Stimulated activated naive CD4-positive, alpha-beta T cell (primary cell): ENCODE measurements around the gene MKI67.
"Not testable (repeated sequence)": the region's sequence is repeated elsewhere in the genome, so short reads cannot be mapped to it uniquely, and the experiment has no call there.

Source experiments
- DNase-seq, 6 experiments: peaks; one replicate each; lab custom pipeline; 2025; lab: John Stamatoyannopoulos, UW

Gene MKI67

DNA sequence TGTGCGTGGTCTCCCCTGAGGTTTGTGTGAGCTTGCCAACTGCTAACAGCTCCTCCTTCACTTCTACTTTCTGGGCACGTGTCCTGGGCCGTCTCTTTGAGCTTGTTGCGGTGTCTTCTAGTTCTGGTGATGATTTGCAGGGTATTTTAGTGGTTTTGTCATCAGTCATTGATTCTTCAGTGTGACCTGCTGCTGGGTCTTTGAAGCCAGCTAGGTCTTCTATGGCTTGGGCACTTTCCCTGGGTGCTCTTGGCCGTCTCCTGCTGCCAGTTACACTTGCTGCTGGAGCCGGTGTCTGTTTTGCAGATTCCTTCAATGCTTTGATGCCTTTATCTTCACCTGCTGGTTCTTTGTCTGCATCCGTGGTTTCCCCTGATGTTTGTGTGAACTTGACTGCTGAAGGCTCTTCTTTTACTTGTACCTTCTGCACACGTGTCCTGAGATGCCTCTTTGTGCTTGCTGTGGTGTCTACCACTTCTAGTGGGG, 23.0 kb downstream of the MKI67 start:
- peak in 4 of 6 experiments; percentile 25 to 66 (median 60) for DNase-seq

DNA sequence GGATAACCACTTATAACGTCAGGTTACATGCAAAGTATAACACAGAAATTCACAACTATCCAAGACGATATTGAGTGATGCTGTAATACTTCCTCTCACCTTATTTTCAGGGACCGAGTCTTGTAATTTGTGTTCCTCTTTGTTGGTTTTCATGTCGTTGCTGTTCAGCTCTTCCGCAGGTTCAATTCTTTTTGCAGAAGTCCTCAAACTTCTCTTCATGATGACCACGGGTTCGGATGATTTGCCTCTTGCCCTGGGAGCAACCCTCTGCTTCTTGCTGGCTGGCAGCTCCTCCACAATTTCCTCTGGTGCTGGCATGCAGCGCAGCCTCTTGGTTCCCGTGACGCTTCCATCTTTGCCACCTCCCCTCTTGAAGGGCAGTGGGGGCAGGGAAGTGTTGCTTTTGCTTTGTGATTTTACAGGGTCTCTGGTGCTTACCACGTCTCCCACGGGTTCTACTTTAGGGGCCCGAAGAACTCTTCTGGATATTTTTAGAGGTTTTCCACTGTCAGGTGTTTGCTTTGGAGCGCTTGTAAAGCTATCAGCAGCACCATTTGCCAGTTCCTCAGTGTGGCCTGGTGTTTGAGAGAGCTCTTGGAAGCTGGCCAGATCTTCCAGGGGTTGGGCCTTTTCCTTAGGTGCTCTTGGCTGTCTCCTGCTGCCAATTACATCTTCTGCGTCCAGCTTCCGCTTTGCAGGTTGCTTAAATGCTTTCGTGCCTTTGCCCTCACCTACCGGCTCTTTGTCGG, 23.6 kb downstream of the MKI67 start:
- DNase-seq = no peak

DNA sequence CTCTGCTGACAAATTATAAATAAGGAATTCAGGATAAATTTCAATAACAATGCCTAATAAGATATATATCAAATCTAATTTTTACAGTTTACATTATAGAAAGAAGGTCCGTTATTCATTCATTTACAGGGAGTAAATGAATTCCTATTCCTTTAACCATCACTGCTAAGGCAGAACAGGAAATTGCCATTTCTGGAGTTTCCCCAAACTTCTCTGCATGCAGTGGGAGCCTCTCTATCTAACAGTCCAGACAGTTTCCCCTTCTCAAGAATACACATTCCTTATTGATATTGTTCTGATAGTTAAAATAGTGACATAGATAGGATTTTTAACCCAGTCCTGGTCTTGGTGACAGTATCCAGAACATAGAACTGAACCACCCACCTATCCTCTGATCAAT, 24.3 kb downstream of the MKI67 start:
- DNase-seq = no peak

DNA sequence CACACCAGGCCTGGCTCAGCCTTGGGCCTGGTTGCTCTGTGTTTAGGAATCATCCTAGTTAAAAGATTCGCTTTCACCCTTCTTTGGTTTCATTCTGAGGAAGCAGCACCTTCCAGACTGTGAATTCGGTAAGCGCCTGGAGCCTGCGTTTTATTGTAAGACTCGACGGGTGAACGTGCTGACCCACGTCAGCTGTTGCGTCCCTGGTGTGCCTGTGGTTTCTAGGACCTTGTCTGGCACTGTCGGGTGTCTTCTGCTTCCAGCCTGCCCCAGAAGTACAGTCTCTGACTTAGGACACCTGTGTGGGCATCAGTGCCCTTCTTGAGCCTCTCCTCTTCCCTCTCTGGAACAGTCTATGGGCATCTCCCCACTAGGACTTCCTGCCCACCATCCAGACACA, 26.3 kb downstream of the MKI67 start:
- DNase-seq = no peak

DNA sequence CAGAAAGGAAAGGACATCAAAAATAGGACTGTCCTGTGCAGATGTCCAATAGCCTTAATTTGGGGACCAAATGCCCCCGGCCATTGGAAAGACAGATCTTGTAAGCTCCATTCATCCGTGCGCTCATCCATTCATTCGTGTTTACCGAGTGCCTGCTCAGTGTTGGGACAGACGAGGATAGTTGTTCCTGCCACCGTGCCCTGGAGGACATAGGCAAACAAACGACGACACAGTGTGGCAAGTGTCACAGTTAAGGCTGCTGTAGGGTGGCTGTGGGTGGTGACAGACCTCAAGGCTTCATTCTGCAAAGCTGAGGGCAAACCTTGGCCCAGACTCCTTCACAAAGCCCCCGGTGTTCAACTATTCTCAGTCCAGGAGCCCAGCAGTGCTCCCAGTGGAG, 27.6 kb downstream of the MKI67 start:
- DNase-seq = no peak

DNA sequence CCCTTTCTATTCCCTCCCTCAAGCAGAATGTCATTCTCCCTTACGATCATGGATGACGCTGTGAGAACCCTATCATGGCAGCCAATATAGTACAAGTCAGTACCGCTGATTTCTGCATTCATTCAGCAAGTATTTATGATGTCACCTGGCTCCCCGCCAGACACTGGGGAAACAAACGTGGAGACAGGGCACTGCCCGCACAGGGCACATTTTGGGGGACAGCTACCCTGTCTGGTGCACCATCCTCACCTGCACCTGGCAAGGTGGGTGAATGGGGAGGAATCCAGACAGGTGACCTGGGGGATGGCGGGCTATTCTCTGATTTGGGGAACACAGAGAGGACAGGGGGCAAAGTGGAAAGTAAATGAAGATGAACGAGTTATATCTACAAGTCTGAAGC, 28.4 kb downstream of the MKI67 start:
- no peak for DNase-seq

DNA sequence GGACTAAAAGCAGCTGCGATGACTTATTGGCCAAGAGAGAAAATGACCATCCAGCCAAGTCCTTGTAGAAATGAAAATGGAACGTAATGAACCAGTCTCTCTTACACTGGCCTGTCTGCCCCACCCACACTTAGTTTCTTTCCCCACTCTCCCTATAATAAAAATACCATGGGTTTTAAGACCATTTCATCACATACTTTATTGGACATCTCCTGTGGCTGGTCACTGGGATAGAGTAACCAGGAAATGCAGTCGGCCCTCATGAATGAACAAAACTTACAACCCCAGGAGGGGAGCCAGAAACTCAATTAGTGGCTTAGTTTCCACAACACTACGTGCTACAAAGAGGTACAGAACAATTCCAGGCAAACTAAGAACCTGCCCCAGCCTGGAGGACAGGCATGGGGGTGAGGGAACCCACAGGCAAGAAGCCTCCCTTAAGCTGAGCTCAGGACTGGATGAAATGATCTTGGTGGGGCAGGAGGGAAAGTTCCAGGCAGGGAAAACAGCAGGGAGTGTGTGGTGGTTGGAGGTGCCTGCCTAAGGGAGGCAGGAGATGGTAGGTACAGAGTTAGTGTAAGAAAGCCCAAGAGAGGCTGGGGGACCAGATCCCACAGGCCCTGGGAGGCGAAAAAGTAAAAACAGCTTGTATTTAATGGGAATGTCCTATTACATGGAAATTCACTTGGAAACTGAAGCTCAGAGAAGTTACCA, 29.6 kb downstream of the MKI67 start:
- DNase-seq = no peak

DNA sequence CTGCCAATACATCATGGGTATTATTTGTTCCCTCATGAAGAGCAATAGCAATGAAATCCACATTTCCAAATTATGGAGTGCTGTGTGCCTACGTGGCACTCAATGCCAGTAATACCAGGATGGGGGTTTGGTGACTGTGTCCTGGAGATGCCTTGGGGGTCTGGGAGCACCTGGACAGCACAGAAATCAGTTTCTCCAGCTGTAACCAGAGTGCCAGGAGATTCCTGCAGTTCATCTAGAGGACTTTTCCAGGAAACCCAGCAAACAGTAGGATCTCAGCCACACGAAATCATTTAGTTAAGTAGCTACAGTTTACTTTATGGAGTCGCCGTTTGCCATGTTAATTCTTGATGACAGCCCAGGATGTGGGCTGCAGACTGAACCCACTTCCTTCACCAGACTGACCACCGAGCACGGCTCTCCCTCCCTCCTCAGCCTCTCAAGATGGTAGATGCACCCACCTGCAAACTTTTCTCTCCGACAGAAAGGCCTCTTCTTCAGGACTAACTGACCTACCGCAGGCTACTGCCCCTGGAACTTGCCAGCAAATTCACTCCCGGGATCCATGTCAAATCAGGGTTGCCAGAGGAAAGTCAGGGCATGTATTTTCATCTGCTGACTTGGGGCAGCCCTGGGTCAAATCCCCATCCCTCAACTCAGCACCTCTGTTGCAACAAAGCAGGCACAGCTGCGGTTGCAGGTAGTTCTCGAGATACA, 30.3 kb downstream of the MKI67 start:
- DNase-seq = no peak

DNA sequence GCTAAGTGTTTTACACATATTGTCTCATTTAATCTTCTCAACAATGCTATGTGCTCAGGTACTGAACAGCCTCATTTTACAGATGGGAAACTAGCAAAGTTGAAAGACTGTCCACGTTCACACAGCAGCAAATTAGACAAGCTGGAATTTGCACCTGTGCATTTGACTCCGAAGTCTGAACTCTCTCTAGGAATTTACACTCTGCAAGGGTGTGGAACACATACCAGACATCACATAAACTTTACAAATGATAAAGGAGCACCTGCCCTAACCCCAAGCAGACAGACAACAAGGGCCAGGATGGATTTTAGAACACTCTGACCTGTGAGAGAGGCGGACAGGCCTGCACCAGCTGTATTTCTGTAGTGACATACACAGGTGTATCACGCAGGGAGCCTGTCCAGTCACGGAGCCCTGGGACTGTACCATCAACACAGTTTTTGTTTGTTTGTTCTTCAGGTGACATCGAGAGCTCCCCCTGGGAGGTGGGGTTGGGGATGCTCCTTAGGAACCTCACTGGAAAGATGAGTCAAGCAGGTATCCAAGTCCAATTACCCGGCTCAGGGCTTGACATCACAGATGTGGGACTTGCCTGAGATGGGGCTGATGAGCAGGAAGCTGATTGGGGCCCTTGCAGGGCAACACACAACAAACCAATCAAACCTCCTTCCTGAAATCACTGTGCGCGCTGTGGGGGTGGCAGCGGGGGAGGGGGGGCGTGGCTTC, 31.0 kb downstream of the MKI67 start:
- DNase-seq = peak in 2 of 6 experiments; percentile 6 to 45

DNA sequence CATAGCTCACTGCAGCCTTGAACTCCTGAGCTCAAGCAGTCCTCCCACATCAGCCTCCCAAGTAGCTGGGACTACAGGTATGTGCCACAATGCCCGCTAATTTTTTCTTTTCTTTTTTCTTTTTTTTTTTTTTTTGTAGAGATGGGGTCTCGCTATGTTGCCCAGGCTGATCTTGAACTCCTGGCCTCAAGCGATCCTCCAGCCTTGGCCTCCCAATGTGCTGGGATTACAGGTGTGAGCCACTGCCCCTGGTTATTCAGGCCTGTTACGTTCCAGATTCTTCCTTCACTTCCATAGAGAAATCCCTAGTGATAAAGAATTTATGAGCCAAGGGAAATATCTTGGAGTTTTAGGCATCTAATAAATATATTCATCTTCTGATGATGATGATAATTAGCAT, 31.6 kb downstream of the MKI67 start:
- DNase-seq = not testable (repeated sequence)

DNA sequence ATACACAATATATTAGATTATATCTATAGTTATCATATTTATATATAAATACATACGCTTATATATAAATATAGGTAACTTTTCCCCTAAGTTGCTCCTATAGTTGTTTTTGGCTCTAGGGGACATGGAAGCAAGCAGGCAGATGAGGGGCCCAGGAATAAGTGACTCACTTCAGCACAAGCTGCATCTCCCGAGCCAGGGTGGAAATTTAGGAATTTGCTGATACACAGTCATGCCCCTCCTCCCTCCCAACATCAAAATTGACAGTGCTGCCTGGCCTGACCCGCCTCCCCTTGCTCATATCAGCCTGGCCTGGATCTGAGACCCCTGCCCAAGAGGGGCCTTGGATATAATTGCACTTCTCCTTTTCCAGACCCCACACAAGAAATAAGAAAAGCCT, 33.8 kb downstream of the MKI67 start:
- DNase-seq = no peak

DNA sequence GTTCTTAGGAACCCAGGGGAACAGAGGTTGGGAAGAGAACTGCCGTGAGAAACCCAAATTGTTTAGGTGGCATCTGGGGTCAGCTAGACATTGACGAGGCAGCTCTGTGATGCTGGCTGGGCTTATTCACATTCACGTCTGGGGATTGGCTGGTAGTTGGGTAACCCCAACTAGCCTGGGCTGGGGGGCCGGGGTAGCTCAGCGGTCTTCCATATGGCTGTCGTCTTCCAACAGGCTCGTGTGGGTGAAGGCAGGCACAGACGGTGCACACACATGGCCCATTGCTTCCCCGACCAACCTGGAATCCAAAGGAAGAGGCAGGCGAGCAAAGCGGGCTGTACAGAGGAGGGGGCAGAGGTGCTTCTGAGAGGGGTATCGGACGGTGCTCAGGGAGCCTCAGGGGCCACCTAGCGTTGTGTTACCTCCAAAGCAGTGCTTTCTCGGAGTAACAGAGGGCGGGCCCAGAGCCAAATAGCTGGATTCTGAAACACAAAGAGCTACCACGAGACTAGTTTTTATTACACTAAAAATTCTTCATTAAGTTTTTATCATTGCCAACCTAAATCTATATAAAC, 34.5 kb downstream of the MKI67 start:
- DNase-seq = no peak

DNA sequence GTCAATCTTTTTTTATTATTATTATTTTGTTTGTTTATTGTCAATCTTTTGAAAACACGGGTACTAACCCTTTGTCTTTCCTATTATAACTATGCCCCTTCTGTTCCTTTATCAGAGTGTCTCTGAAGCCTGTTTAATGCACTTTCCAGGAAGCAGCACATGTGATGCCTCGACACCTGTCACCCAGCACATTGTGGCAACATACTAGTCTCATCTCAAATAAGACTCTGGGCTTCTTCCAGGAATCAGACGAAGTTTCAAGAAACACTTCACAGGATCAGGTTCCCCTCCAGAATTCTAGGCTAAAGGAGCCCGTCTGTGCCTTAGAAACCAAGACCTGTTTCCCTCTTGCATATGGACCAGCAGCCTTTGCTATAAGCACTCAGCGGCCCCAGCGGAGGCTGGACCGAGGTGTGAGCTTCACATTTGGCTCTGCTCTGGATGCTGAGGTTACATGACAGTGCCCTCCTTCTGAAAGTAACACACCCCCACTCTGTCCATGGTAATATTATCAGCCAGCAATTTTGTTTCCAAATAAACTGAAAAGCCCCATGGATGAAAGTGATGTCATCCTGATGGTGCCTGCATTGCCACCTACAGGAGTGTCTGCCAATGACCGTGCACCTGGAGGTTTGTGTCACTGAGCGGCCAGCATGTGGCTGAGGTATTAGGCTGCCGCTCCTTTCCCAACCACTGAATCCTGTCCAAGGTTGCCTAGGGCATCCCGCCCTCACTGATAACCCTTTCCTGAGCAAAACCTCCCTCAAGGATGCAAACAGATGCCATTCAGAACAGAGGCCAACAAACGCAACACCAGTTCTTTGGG, 38.1 kb downstream of the MKI67 start:
- no peak for DNase-seq

DNA sequence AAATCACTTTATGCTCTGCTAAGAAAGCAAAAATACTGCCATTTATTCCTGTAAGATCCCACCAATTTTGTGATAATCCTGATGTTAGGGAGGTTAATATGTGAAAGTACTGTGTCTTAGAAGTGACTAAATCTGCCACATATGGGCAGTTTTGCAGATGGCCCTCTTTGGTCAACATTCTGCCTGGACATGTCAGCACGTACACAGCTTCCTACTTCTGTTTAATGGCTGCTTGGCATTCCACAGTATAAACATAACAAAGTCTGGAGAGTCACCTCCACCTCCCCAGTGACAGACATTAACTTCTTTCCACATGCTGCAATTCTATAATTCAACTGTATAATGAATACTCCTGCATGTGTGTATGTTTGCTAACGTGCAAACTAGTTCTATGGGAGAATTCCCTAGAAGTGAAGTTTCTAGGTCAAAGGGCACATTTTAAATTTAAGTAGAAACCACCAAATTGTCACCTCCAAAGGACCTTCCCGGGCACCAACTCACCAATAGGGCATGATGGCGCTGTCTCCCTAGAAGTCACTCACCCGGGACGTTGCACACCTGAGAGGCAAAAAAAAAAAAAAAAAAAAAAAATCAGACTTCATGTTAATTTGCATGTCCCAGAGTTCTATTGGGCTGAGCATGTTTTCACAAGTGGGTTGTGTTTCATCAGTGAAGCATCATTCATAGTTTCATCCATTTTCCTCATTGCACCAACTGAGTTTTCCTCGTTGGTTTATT, 38.9 kb downstream of the MKI67 start:
- no peak for DNase-seq

DNA sequence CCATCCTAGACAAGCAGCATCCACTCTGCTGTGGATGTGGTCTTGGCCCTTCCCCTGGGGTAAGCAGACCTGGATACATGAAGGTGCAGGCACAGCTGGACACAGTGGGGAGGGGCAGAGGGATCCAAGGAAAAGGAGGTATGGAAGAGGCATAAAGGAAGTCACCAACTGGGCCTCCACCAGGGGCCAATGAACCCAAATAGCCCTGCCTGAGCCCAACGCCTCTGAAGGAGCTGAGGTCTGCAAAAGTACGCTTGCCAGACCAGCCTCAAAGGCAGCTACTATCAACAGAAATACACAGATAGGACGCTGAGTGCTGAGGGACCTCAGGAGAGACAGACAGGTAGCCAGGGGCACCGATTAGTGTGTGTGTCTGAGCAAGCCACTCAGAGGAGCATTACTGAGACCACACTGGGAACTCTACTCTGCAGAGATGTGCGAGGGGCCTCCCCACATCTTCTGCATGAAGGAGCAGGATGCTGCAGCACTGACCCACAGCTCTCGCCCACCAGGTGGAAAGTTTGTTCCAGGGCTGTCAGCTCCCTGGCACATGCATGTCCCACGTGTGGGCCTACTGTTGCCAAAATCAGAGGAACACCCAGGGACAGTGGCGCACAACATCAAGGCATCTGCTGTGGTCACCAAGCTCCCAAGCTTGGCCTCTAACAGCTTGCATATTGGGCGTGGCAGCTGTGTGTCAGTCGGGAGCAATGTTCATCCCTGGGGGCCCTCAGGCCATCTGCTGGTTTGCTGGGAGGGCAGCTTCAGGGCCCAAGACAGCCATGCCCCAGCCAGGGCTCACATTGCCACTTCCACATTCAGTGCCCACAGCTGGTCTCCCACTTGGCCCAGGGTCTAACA, 40.0 kb downstream of the MKI67 start:
- DNase-seq = no peak

DNA sequence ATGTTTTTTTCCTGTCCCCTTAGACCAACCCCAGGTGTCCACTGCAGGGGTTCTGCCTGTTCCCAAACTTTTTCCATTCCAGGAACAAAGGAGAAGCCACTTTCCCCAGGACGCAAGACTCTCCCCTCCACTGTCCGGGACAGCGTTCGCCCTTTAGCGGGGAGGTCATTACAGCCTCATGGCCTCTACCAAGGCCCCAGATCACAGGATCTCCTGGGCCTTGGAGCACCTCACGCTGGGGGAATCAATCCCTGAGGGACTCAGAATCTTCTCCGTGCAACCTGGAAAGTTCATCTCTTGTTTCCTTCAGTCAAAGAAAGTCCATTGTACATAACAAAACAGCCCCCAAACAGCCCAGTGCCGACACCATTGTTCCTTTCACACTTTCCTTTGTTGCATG, 41.2 kb downstream of the MKI67 start:
- no peak for DNase-seq

DNA sequence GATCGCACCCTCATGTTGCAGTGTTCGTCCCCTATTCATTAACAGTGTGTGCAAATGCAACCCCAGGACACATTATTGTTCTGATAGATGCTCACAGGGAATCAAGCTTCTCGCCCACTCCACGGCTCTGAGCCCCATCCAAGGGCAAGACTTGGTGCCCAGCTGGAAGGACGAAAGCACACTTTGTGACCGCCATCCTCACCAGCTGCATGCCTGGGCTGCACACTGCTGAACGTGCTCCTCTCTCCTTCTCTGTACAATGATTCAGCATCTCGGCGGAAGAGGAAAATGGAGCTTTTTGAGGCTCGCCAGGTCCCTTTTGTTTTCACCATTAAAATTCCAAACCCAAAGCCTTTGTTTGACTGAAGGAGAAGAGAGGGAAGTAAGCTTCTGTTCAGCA, 41.9 kb downstream of the MKI67 start:
- no peak for DNase-seq

DNA sequence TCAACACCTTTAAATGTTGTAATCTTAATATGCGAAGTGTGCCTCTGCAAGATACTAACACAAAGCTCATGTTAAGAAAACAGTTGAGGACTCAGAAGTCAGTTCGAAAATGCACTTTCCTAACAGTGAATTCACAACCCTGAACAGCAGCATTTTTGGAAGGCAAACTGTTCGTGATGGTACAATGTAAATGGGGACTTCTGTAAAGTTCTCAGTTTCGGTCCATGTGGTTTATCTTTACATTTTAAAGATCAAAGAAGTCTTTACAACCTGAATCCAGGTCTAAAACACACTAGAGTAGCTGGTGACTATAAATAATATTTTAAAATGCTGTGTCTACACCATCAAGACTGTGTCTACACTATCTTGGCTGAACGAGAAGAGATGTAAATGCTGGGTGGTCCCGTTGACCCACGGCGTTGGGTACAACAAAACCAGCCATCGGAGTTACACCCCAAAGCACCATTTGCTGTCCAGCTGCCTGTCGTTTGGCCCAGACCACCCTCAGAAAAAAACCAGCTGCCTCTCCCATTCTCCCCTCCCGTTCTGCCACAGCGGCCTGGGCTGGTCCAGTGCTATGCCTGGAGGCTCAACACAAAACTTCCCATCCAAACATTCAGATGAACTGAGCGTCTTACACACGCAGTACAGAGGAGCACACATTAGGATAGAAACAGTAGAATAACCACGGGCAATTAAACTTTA, 42.9 kb downstream of the MKI67 start:
- no peak for DNase-seq

DNA sequence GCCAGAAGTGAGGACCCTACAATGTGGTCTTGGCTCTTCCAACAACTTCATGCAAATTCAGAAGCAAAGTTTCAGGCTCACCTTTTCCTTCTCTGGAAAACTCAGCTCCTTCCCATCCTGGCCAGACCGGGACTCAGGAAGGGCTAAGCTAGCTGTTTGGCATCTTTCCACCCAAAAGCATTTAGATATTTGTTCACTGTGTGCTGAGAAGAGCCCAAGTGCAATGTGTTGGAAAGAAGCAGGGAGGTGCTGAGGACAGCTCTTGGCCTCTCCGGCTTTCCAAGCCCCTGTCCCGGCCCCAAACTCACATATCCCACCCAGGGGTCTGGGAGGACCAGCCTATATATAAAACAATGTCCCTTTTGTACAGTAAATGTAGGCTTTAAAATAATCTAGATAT, 44.5 kb downstream of the MKI67 start:
- DNase-seq = no peak
